T-helper 2 cell treated with Interferon-gamma antibody and Interleukin-4, amounts not matched to agents 5 μg/mL and 100 μg/mL, for 36 hours (primary cell): ENCODE data around the gene IL17RE.
"Not testable (repeated sequence)": the region's sequence is repeated elsewhere in the genome, so short reads cannot be mapped to it uniquely, and the experiment has no call there.

Experiments
- DNase-seq: peaks from one replicate; pipeline ENCODE4 v3.0.0; 2021; ENCODE audit warnings: low spot score
- H3K27ac Mint-ChIP-seq: one replicate; pipeline ENCODE4 v1.8.0; 2021; ENCODE audit warnings: mild to moderate bottlenecking, mixed read lengths
- H3K27me3 Mint-ChIP-seq: one replicate; pipeline ENCODE4 v1.8.0; 2021; ENCODE audit warnings: low read depth, mixed read lengths
- H3K36me3 Mint-ChIP-seq: one replicate; pipeline ENCODE4 v1.8.0; 2021; ENCODE audit warnings: low read depth, mixed read lengths
- H3K4me1 Mint-ChIP-seq: one replicate; pipeline ENCODE4 v1.8.0; 2021; ENCODE audit warnings: low read depth, mixed read lengths
- H3K4me3 Mint-ChIP-seq: one replicate; pipeline ENCODE4 v1.8.0; 2022; ENCODE audit warnings: mild to moderate bottlenecking, moderate library complexity, mixed read lengths
- H3K9me3 Mint-ChIP-seq: one replicate; pipeline ENCODE4 v1.8.0; 2021; ENCODE audit warnings: mixed read lengths

The IL17RE gene

GRCh38 chr3:9870978-9871377, 31.7 kb upstream of the IL17RE start:
- Mint-ChIP-seq H3K27me3 (peaks cover 2% of the 10 kb centered on the region), H3K4me3 (no peak overlapping the region), H3K36me3 (no peaks in the 10 kb centered on the region), H3K4me1 (no peaks in the 10 kb centered on the region), H3K27ac (no peak overlapping the region), H3K9me3 (no peaks in the 10 kb centered on the region)
- no peak for DNase-seq

GRCh38 chr3:9872067-9872466, 30.6 kb upstream of the IL17RE start:
- H3K4me1 Mint-ChIP-seq, H3K36me3 Mint-ChIP-seq, H3K9me3 Mint-ChIP-seq, H3K4me3 Mint-ChIP-seq, DNase-seq, H3K27ac Mint-ChIP-seq, H3K27me3 Mint-ChIP-seq: not testable (repeated sequence)

- no peaks in the 10 kb centered on the region for H3K27me3 Mint-ChIP-seq
- H3K27ac Mint-ChIP-seq, result no peak overlapping the region
- H3K4me3 Mint-ChIP-seq, result no peak overlapping the region
- no peaks in the 10 kb centered on the region for H3K9me3 Mint-ChIP-seq
- no peaks in the 10 kb centered on the region for H3K36me3 Mint-ChIP-seq
- no peaks in the 10 kb centered on the region for H3K4me1 Mint-ChIP-seq
- DNase-seq, result no peak
Observed at GRCh38 chr3:9875448-9875847, 27.2 kb upstream of the IL17RE start.

- not testable (repeated sequence) for DNase-seq, H3K9me3 Mint-ChIP-seq, H3K27ac Mint-ChIP-seq, H3K4me1 Mint-ChIP-seq, H3K27me3 Mint-ChIP-seq, H3K36me3 Mint-ChIP-seq, H3K4me3 Mint-ChIP-seq
Observed at GRCh38 chr3:9876255-9876654, 26.4 kb upstream of the IL17RE start.

- Mint-ChIP-seq H3K4me3 (no peak overlapping the region), H3K27me3 (no peaks in the 10 kb centered on the region), H3K9me3 (no peaks in the 10 kb centered on the region), H3K4me1 (no peaks in the 10 kb centered on the region), H3K36me3 (no peaks in the 10 kb centered on the region), H3K27ac (no peak overlapping the region)
- DNase-seq, result no peak
Observed at GRCh38 chr3:9876991-9877390, 25.7 kb upstream of the IL17RE start.

GRCh38 chr3:9878700-9879099, 23.9 kb upstream of the IL17RE start:
- H3K9me3 Mint-ChIP-seq, result no peaks in the 10 kb centered on the region
- no peaks in the 10 kb centered on the region for H3K27me3 Mint-ChIP-seq
- no peak overlapping the region for H3K27ac Mint-ChIP-seq
- H3K4me1 Mint-ChIP-seq, result no peaks in the 10 kb centered on the region
- no peak overlapping the region for H3K4me3 Mint-ChIP-seq
- H3K36me3 Mint-ChIP-seq, result no peaks in the 10 kb centered on the region
- DNase-seq, result no peak

- Mint-ChIP-seq H3K36me3 (no peaks in the 10 kb centered on the region), H3K4me3 (no peak within 1 kb of the TSS), H3K27me3 (no peaks in the 10 kb centered on the region), H3K27ac (no peak within 1 kb of the TSS), H3K9me3 (no peaks in the 10 kb centered on the region), H3K4me1 (no peaks in the 10 kb centered on the region)
- no peak for DNase-seq
Observed at GRCh38 chr3:9879830-9880549, 22.7 kb upstream of the IL17RE start, which contains the start of gene CIDEC. Gene CIDEC (minus strand): TSS chr3:9880253. CDS start chr3:9878486, 1,767 bp downstream.

GRCh38 chr3:9881441-9881840, 21.2 kb upstream of the IL17RE start:
- no peaks in the 10 kb centered on the region for H3K36me3 Mint-ChIP-seq
- no peak overlapping the region for H3K27ac Mint-ChIP-seq
- DNase-seq, result no peak
- no peak overlapping the region for H3K4me3 Mint-ChIP-seq
- no peaks in the 10 kb centered on the region for H3K9me3 Mint-ChIP-seq
- no peaks in the 10 kb centered on the region for H3K27me3 Mint-ChIP-seq
- no peaks in the 10 kb centered on the region for H3K4me1 Mint-ChIP-seq

- Mint-ChIP-seq H3K4me1 (no peaks in the 10 kb centered on the region), H3K9me3 (no peaks in the 10 kb centered on the region), H3K27ac (no peak overlapping the region), H3K27me3 (no peaks in the 10 kb centered on the region), H3K36me3 (no peaks in the 10 kb centered on the region), H3K4me3 (no peak overlapping the region)
- no peak for DNase-seq
Observed at GRCh38 chr3:9883706-9884554, 18.7 kb upstream of the IL17RE start.

- no peak for DNase-seq
- no peak overlapping the region for H3K4me3 Mint-ChIP-seq
Observed at GRCh38 chr3:9884555-9885165, 18.0 kb upstream of the IL17RE start.

GRCh38 chr3:9886328-9886727, 16.3 kb upstream of the IL17RE start:
- Mint-ChIP-seq H3K4me3 (no peak overlapping the region), H3K9me3 (no peaks in the 10 kb centered on the region), H3K36me3 (peaks cover 6% of the 10 kb centered on the region), H3K4me1 (peaks cover 6% of the 10 kb centered on the region), H3K27me3 (no peaks in the 10 kb centered on the region), H3K27ac (no peak overlapping the region)
- DNase-seq, result no peak

More at GRCh38 chr3:9884555-9885165, 18.0 kb upstream of the IL17RE start:
- no peaks in the 10 kb centered on the region for H3K4me1 Mint-ChIP-seq
- H3K9me3 Mint-ChIP-seq, result no peaks in the 10 kb centered on the region
- no peaks in the 10 kb centered on the region for H3K27me3 Mint-ChIP-seq
- no peak overlapping the region for H3K27ac Mint-ChIP-seq
- no peaks in the 10 kb centered on the region for H3K36me3 Mint-ChIP-seq

- Mint-ChIP-seq H3K36me3 (peaks cover 12% of the 10 kb centered on the region), H3K27ac (no peak overlapping the region), H3K4me3 (no peak overlapping the region), H3K9me3 (no peaks in the 10 kb centered on the region), H3K4me1 (peaks cover 13% of the 10 kb centered on the region), H3K27me3 (no peaks in the 10 kb centered on the region)
- DNase-seq, result no peak
Observed at GRCh38 chr3:9887480-9887879, 15.2 kb upstream of the IL17RE start.

GRCh38 chr3:9888540-9888939, 14.1 kb upstream of the IL17RE start:
- H3K9me3 Mint-ChIP-seq, result no peaks in the 10 kb centered on the region
- peaks cover 21% of the 10 kb centered on the region for H3K4me1 Mint-ChIP-seq
- peaks cover 21% of the 10 kb centered on the region for H3K36me3 Mint-ChIP-seq
- H3K27ac Mint-ChIP-seq, result no peak overlapping the region
- no peak overlapping the region for H3K4me3 Mint-ChIP-seq
- no peak for DNase-seq
- no peaks in the 10 kb centered on the region for H3K27me3 Mint-ChIP-seq

- peaks cover 28% of the 10 kb centered on the region for H3K4me1 Mint-ChIP-seq
Observed at GRCh38 chr3:9889405-9889804, 13.2 kb upstream of the IL17RE start.

More at GRCh38 chr3:9889405-9889804, 13.2 kb upstream of the IL17RE start:
- Mint-ChIP-seq H3K4me3 (no peak overlapping the region), H3K27ac (no peak overlapping the region), H3K27me3 (no peaks in the 10 kb centered on the region), H3K36me3 (peaks cover 28% of the 10 kb centered on the region), H3K9me3 (no peaks in the 10 kb centered on the region)
- no peak for DNase-seq
